Muscle of back (tissue), 11 donors: ENCODE data around the gene THSD7B. TPM values are rescaled to one million over a fixed set of nuclear protein-coding genes. Genes with fewer than 3 reads are reported as not detected.
"Not testable (repeated sequence)": the region's sequence is repeated elsewhere in the genome, so short reads cannot be mapped to it uniquely, and the experiment has no call there.

Experiments used
- DNase-seq, 3 donors: peaks; one replicate each; pipeline versions ENCODE4 v3.0.0 to v3.0.0-alpha.2; 2013
- polyA plus RNA-seq, 10 donors: library from polyadenylated mRNA; unstranded; fragments of 120-200 nt; gene quantifications; one replicate each; pipeline ENCODE4 v1.2.1, GENCODE V29; 2013; ENCODE audit not compliant: insufficient read length in 10 of 10

The THSD7B gene
- polyA plus RNA-seq, 10 donors, result 0.65 to 1.6 (median 0.97) TPM

GRCh38 chr2:137696916-137697315, 931.6 kb downstream of the THSD7B start:
- no peak for DNase-seq

GRCh38 chr2:137700250-137700649, 934.9 kb downstream of the THSD7B start:
- not testable (repeated sequence) for DNase-seq

DNA sequence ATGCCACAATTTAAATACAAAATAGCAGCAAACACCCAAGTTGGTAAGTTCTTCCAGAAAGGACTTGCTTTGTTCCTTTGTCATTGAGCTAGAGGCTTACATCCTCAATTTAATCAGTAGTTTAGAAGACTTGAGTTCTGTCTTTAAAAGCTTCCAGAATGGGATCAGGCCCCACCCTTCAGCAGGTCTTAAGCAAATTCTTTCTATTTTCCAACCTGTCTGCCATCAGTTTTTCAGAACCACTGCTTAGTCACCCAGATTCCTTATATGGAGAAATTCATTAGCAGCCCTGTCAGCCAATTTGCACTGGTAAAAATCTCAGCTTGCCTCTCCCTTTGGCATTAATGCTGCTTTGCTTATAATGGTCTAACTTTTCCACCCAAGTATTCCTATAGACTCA, 935.3 kb downstream of the THSD7B start:
- DNase-seq, result no peak

DNA sequence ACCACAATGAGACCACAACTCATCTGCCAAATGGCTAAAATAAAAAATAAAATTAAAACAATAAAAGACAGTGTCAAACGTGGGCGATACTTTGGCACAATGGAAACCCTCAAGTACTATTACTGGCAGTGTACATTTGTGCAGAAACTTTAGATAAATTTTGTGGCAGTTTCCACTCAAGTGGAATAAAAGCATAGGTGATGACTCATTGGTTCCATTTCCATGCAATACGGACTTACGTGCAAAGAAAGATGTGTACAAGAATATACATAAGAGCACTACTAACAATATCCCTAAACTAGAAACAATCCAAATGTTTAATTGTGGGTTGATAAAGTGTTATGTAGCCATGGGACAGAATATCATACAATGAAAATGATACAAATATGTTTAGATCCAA, 940.0 kb downstream of the THSD7B start:
- no peak for DNase-seq

DNA sequence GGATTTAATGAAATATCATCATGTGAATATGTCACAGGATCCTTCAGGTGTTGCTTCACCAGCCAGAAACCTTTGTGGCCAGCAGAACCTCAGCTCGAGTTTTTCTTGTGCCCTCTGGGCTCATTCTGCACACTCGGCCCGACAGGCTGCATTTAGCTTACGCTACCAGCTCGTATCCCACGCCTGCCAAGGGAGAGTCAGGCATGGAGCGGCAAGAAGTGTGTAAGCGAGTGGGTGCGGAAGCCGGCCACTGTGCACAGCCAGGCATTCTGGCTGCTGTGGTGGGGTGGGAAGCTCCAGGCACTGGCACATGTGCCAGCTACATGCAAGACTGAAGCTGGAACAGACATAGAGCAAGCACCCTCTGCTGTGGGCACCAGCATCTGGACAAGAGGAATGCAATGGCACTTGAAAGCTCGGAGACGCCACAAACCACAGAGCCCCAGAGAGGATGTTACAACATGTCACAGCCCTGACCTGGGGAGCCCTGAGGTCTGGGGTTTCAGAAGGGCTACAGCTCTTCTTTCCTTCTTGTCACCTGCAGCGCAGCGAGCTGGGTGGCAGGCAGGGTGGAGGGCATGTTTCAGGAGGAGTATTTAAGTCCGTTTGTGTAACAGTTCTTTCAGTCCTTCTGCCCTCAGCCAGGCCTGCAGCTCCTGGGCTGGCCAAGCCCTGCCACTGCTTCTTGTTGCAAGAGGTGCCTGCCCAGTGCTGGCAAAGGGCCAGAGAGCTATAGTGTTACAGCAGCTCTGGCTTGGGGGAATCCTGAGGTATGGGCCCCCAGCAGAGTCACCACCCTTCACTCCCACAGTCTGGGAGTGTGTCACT, 941.7 kb downstream of the THSD7B start:
- DNase-seq, result peak in 2 of 3 donors; percentile 4 to 6

DNA sequence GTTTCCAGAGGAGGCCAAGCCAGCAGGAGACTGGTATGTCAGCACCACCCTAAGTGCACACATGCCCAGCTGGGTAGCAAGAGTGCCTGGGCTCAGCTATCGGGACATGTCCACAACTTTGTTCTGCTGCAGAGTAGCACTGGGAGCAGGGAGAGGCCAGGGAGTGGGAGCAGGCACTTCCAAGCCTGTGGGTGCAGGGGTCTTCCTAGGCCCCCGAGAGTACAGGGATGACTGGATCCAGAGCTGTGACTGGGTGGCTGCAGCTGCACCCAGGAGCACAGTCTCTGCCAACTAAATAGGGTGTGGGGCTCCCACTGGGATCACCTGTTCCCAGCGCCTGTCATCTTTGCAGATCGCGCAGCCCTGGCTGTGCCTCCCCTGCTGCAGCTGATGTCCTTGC, 943.0 kb downstream of the THSD7B start:
- DNase-seq, result no peak

DNA sequence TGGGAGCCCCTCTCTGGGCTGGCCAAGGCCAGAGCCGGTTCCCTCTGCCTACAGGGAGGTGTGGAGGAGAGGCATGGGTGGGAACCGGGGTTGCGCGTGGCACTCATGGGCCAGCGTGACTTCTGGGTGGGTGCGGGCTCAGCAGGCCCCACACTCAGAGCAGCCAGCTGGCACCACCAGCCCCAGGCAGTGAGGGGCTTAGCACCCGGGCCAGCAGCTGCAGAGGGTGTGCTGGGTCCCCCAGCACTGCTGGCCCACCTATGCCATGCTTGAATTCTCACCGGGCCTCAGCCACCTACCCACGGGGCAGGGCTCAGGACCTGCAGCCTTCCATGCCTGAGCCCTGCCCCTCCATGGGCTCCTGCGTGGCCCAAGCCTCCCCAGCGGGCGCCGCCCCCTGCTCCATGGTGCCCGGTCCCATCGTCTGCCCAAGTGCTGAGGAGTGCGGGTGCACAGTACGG, 950.4 kb downstream of the THSD7B start:
- DNase-seq, result no peak

- DNase-seq, result no peak
Observed at GRCh38 chr2:137718786-137719185, 953.4 kb downstream of the THSD7B start.

- DNase-seq, result no peak
Observed at GRCh38 chr2:137721733-137722132, 956.4 kb downstream of the THSD7B start.

- DNase-seq, result no peak
Observed at GRCh38 chr2:137724912-137725311, 959.6 kb downstream of the THSD7B start.
